Activated naive CD8-positive, alpha-beta T cell treated with anti-CD3 and anti-CD28 coated beads for 36 hours (primary cell): ENCODE data around the gene ESRRA. TPM values are rescaled to one million over a fixed set of nuclear protein-coding genes. Genes with fewer than 3 reads are reported as not detected.
A peak's percentile ranks its signal among the peaks of the same experiment; 100 is the strongest.

ENCODE experiments used
- DNase-seq: peaks from one replicate; pipeline ENCODE4 v3.0.0; 2021
- H3K27ac Mint-ChIP-seq: one replicate; pipeline ENCODE4 v1.8.0; 2022; ENCODE audit warnings: mild to moderate bottlenecking, moderate library complexity, mixed read lengths
- H3K27me3 Mint-ChIP-seq: one replicate; pipeline ENCODE4 v1.8.0; 2022; ENCODE audit warnings: mild to moderate bottlenecking, mixed read lengths
- H3K36me3 Mint-ChIP-seq: one replicate; pipeline ENCODE4 v1.8.0; 2021; ENCODE audit warnings: mild to moderate bottlenecking, mixed read lengths
- H3K4me1 Mint-ChIP-seq: one replicate; pipeline ENCODE4 v1.8.0; 2021; ENCODE audit warnings: mixed read lengths
- H3K4me3 Mint-ChIP-seq: one replicate; pipeline ENCODE4 v1.8.0; 2022; ENCODE audit warnings: mild to moderate bottlenecking, moderate library complexity, mixed read lengths
- H3K9me3 Mint-ChIP-seq: one replicate; pipeline ENCODE4 v1.8.0; 2022; ENCODE audit warnings: mixed read lengths
- total RNA-seq, 2 experiments: library from RNA; stranded (reverse); gene quantifications; one replicate each; pipeline ENCODE4 v1.2.3, GENCODE V29; 2021

Gene ESRRA
- total RNA-seq, 2 experiments from 2014 or later, result 46.5 to 46.9 TPM

DNA sequence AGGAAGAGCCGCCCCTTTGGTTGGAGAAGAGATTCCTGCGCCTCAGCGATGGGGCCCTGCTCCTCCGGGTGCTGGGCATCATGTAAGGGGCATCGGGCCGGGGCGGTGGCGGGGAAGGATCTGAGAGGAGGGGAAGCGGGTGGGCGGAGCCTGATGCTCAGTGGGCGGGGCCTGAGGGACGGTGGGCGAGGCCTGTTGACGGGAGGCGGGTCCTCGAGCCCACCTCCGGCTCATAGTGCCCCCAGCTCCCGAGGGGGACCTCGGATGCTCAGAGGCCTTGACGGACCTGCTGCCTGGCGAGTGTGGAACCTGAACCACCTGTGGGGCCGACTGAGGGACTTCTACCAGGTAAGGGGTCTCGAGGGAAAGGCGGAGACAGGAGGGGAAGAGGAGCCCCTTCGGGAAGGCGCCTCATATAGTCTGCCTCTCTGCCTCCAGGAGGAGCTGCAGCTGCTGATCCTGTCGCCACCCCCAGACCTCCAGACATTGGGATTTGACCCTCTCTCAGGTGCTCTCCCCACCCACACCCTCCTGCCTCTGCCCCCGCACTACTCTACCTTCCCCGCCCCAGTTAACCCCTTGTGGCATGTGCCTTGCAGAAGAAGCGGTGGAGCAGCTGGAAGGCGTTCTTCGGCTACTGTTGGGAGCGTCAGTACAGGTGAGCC, 35.5 kb downstream of the ESRRA start:
- peak overlapping the region; percentile 92 for H3K4me3 Mint-ChIP-seq

GRCh38 chr11:64341429-64341828, 36.1 kb downstream of the ESRRA start:
- Mint-ChIP-seq H3K9me3 (no peaks in the 10 kb centered on the region), H3K4me3 (peak overlapping the region; percentile 92), H3K27ac (no peak overlapping the region), H3K27me3 (no peaks in the 10 kb centered on the region), H3K4me1 (peaks cover 25% of the 10 kb centered on the region), H3K36me3 (peaks cover 14% of the 10 kb centered on the region)
- no peak for DNase-seq

More for the DNA sequence above, 35.5 kb downstream of the ESRRA start:
- Mint-ChIP-seq H3K27ac (peak overlapping the region; percentile 90), H3K36me3 (peaks cover 11% of the 10 kb centered on the region), H3K4me1 (peaks cover 25% of the 10 kb centered on the region), H3K27me3 (no peaks in the 10 kb centered on the region), H3K9me3 (no peaks in the 10 kb centered on the region)
- DNase-seq, result peak; percentile 82

GRCh38 chr11:64341851-64342791, 36.8 kb downstream of the ESRRA start:
- no peak overlapping the region for H3K27ac Mint-ChIP-seq
- peaks cover 14% of the 10 kb centered on the region for H3K36me3 Mint-ChIP-seq
- no peaks in the 10 kb centered on the region for H3K27me3 Mint-ChIP-seq
- H3K4me1 Mint-ChIP-seq, result peaks cover 22% of the 10 kb centered on the region
- peak; percentile 93 for DNase-seq
- H3K4me3 Mint-ChIP-seq, result peak overlapping the region; percentile 18
- no peaks in the 10 kb centered on the region for H3K9me3 Mint-ChIP-seq

GRCh38 chr11:64342869-64343745, 37.8 kb downstream of the ESRRA start:
- Mint-ChIP-seq H3K4me3 (no peak overlapping the region), H3K27me3 (no peaks in the 10 kb centered on the region), H3K9me3 (no peaks in the 10 kb centered on the region), H3K36me3 (peaks cover 18% of the 10 kb centered on the region), H3K4me1 (peaks cover 20% of the 10 kb centered on the region), H3K27ac (no peak overlapping the region)
- no peak for DNase-seq

GRCh38 chr11:64343767-64344559, 38.6 kb downstream of the ESRRA start:
- Mint-ChIP-seq H3K4me3 (no peak overlapping the region), H3K27me3 (no peaks in the 10 kb centered on the region)

GRCh38 chr11:64344787-64345186, 39.5 kb downstream of the ESRRA start:
- peaks cover 18% of the 10 kb centered on the region for H3K36me3 Mint-ChIP-seq
- no peak overlapping the region for H3K27ac Mint-ChIP-seq

More at GRCh38 chr11:64343767-64344559, 38.6 kb downstream of the ESRRA start:
- Mint-ChIP-seq H3K9me3 (no peaks in the 10 kb centered on the region), H3K27ac (no peak overlapping the region), H3K36me3 (peaks cover 18% of the 10 kb centered on the region), H3K4me1 (peaks cover 18% of the 10 kb centered on the region)
- no peak for DNase-seq

DNA sequence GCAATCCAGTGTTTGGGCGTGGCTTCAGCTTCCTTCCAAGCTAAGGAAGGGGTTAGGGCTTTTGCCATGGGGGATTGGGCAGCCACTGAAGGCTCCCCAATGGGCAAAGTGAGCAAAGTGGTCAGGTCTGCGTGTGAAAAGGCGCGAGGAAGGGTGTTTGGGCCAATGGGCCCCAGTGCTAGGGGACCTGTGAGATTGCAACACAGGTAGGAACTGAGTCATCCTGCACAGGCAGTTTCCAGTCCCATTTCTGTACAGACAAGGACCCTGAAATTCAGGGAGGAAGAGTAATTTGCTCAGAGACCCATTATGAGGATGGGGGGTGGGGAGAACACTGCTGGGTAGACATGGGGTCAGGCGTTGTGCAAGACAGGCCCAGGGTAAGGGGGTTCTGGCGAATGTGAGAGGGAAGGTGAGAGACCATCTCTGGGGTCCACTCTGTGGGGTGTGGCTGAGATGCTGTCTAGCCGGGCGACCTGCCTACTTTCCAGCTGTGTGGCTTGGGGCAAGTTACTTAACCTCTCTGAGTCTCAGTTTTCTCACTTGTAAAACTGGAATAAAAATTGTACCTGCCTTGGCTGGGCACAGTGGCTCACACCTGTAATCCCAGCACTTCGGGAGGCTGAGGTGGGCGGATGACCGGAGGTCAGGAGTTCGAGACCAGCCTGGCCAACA, 42.0 kb downstream of the ESRRA start:
- Mint-ChIP-seq H3K27ac (no peak overlapping the region), H3K4me3 (no peak overlapping the region), H3K27me3 (no peaks in the 10 kb centered on the region), H3K36me3 (peaks cover 13% of the 10 kb centered on the region), H3K4me1 (peaks cover 2% of the 10 kb centered on the region), H3K9me3 (no peaks in the 10 kb centered on the region)
- DNase-seq, result no peak

More at GRCh38 chr11:64344787-64345186, 39.5 kb downstream of the ESRRA start:
- Mint-ChIP-seq H3K9me3 (no peaks in the 10 kb centered on the region), H3K4me3 (no peak overlapping the region), H3K4me1 (peaks cover 10% of the 10 kb centered on the region), H3K27me3 (no peaks in the 10 kb centered on the region)
- no peak for DNase-seq

DNA sequence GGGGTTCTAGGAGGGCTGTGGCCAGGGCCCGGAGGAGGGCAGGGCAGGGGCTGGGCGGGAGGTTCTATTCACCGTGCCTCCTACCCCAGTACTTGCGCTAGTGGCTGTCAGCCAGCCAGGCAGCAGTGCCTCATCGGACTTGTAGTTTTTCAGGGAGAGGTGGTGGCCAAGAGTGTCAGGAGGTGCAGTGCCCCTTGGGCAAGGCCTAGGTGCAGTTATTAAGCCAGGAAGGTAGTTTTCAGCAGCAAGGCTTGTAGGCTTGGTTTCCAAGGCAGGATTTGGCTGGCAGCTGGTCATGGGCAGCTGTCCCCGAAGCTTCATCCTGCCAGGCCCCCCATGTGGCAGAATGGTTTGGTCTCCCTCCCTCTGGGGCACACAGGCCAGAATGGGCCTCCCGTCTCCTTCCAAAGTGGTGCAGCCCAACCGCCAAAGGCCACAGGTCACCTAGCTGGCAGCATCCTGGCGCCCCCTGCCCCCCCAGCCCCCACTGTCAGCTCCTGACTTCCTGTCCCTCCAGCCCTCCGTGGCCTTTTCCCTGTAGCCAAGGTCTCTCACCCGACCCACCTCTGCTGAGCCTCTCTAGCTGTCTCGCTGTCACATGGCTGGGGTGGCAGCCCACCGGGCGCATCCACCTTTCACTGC, 43.2 kb downstream of the ESRRA start:
- H3K4me3 Mint-ChIP-seq, result no peak overlapping the region
- no peaks in the 10 kb centered on the region for H3K4me1 Mint-ChIP-seq
- no peaks in the 10 kb centered on the region for H3K9me3 Mint-ChIP-seq
- DNase-seq, result no peak
- no peak overlapping the region for H3K27ac Mint-ChIP-seq
- peaks cover 11% of the 10 kb centered on the region for H3K36me3 Mint-ChIP-seq
- no peaks in the 10 kb centered on the region for H3K27me3 Mint-ChIP-seq

GRCh38 chr11:64349025-64349387, 43.7 kb downstream of the ESRRA start:
- H3K36me3 Mint-ChIP-seq, result peaks cover 11% of the 10 kb centered on the region
- no peak for DNase-seq
- H3K4me1 Mint-ChIP-seq, result no peaks in the 10 kb centered on the region
- H3K27ac Mint-ChIP-seq, result no peak overlapping the region
- no peaks in the 10 kb centered on the region for H3K9me3 Mint-ChIP-seq
- no peaks in the 10 kb centered on the region for H3K27me3 Mint-ChIP-seq
- H3K4me3 Mint-ChIP-seq, result no peak overlapping the region

- no peaks in the 10 kb centered on the region for H3K9me3 Mint-ChIP-seq
- DNase-seq, result no peak
- H3K27ac Mint-ChIP-seq, result no peak overlapping the region
- H3K4me3 Mint-ChIP-seq, result no peak overlapping the region
- H3K27me3 Mint-ChIP-seq, result no peaks in the 10 kb centered on the region
- peaks cover 11% of the 10 kb centered on the region for H3K36me3 Mint-ChIP-seq
- H3K4me1 Mint-ChIP-seq, result no peaks in the 10 kb centered on the region
Observed at GRCh38 chr11:64349404-64349803, 44.1 kb downstream of the ESRRA start.

GRCh38 chr11:64351136-64351631, 45.9 kb downstream of the ESRRA start:
- no peak for DNase-seq
- Mint-ChIP-seq H3K9me3 (no peaks in the 10 kb centered on the region), H3K27ac (no peak overlapping the region), H3K36me3 (peaks cover 8% of the 10 kb centered on the region), H3K4me3 (no peak overlapping the region), H3K27me3 (no peaks in the 10 kb centered on the region), H3K4me1 (peaks cover 4% of the 10 kb centered on the region)

DNA sequence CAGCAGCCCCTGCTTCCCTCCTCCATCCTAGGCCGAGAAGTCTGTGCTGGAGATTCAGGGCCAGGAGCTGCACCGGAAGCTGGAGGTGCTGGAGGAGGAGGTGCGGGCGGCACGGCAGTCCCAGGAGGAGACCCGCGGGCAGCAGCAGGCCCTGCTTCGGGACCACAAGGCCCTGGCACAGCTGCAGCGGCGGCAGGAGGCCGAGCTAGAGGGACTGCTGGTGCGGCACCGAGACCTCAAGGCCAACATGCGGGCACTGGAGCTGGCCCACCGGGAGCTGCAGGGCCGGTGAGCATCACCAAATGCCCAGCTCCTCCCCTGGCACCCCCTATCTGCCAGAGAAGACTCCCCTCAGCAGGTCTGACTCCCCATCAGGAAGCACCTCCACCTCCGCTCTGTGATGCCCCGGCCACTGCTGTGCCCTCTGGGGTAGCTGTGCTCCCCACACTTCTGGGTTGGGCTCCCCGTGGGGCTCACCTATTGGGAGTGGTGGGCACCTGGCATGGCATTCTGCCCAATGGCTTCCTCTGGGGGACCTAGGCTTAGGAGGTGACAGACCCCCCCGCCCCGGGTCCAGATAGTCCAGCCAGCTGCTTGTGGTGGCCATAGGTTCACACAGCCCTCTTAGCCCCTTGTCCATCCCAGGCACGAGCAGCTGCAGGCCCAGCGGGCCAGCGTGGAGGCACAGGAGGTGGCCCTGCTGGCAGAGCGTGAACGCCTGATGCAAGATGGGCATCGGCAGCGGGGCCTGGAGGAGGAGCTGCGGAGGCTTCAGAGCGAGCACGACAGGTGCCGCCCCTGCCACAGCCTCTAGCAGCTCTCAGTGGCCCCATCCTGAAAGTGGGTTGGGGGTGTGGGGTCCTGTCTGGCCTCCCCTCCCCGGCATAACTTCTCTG, 47.0 kb downstream of the ESRRA start:
- Mint-ChIP-seq H3K36me3 (peaks cover 8% of the 10 kb centered on the region), H3K27me3 (no peaks in the 10 kb centered on the region), H3K27ac (no peak overlapping the region), H3K4me1 (peaks cover 7% of the 10 kb centered on the region), H3K9me3 (no peaks in the 10 kb centered on the region), H3K4me3 (no peak overlapping the region)
- DNase-seq, result no peak
